ENCODE measurements around the gene FAM43B.

FAM43B gene

DNA sequence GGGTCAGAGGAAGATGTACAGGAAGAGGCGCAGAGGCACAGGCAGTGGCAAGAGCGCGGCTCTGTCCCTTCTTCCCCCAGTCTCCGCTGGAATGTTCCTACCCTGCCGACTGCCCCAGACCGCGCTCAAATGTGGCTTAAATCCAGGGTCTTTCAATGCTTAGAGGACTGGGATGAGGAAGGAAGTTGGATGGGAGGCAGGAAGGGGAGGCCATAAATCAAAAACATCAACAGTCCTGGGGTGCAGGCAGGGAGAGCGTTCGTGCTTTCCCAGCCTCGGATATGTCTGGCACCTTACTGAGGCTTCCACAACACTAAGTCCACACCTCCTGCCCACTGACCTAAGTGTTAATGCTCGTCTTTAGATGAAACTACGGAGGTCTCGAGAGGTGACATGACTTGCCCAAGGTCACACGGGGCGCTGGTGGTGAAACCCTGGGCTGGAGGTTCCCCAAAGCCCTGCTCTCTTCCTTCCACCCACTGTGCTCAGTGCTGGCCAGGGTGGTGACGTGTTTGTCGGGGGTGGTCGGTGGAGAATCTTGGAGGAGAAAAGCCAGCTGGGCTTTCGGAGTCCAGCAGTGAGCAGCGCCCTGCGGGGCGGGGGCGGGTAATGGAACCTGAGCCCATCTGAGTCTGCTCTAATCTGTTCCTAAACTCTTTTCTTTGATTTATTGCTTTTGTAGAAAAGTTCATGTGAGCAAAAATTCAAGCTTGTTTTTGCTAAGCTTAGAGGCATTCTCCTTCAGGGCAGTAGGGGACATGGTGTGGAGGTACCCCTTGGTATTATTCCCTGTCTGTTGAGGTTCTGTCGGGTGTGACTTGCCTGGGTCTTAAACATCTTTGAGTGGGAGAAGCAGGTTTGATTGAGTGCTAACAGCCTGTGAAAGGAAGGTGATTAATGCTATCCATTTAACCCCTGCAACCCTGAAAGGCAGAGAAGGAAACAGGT, 37.2 kb downstream of the FAM43B start:
- no peak for DNase-seq (ENCODE audit: low spot score)

DNA sequence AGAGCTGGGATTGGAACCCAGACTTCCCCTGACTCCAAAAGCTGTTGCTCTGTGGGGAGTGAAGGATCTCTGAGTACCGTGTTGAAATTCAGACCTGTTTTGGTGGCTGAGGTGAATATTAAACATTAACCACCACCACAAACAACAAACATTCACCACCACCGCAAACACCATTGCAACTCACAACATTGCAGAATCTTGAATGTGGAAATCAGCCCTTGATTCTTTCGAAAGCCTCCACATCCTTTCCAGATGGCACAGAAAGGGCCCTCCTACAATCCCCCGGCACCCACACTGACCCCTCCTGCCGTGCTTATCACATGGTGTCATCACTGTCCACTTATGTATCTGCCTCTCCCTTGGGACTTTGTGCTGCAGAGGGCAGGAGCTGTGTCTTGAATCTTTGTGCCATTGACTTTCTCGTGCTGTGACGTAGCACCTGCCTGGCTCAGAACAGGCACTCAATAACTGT, 38.0 kb downstream of the FAM43B start:
- DNase-seq (ENCODE audit: low spot score) = no peak

- DNase-seq (ENCODE audit: low spot score) = no peak
Measured at GRCh38 chr1:20593756-20594155, 41.4 kb downstream of the FAM43B start.

- DNase-seq (ENCODE audit: low spot score) = no peak
Measured at GRCh38 chr1:20594746-20595145, 42.4 kb downstream of the FAM43B start.

DNA sequence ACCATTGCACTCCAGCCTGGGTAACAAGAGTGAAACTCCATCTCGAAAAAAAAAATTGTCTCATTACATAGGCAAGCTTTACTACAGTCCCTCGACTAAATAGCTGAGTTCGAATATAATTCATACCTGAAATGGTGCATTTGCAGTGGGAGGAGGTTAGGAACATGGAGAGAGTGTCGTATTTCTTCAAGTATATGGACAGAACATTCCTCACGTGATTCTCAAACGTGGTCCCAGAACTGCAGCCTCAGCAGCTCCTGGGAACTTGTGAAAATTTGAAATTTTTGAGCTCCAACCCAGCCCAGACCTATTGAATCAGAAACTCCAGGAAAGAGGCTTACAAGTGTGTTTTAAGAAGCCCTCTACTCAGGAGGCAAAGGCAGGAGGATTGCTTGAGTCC, 43.7 kb downstream of the FAM43B start:
- no peak for DNase-seq (ENCODE audit: low spot score)

- DNase-seq (ENCODE audit: low spot score) = no peak
Measured at GRCh38 chr1:20597650-20598049, 45.3 kb downstream of the FAM43B start.

DNA sequence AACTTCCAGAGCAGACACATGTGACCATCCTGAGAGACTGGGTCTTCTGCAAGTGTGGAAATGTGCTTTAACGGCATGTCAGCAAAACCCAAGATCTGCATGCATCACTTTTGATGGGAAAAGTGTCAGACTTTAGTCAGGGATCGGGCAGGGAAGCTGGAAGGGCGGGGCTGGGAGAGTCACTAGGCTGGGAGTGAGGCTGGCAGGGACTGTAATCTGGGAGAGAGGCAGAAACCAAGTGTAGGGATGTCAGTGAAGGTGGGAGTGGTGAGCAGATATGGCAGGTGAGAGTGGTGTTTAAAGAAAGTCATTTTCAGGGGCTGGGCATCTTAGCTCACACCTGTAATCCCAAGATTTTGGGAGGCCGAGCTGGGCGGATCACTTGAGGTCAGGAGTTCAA, 47.8 kb downstream of the FAM43B start:
- no peak for DNase-seq (ENCODE audit: low spot score)

- no peak for DNase-seq (ENCODE audit: low spot score)
Measured at GRCh38 chr1:20601129-20601825, 48.9 kb downstream of the FAM43B start.

GRCh38 chr1:20602851-20603450, 50.6 kb downstream of the FAM43B start:
- no peak for DNase-seq (ENCODE audit: low spot score)

DNA sequence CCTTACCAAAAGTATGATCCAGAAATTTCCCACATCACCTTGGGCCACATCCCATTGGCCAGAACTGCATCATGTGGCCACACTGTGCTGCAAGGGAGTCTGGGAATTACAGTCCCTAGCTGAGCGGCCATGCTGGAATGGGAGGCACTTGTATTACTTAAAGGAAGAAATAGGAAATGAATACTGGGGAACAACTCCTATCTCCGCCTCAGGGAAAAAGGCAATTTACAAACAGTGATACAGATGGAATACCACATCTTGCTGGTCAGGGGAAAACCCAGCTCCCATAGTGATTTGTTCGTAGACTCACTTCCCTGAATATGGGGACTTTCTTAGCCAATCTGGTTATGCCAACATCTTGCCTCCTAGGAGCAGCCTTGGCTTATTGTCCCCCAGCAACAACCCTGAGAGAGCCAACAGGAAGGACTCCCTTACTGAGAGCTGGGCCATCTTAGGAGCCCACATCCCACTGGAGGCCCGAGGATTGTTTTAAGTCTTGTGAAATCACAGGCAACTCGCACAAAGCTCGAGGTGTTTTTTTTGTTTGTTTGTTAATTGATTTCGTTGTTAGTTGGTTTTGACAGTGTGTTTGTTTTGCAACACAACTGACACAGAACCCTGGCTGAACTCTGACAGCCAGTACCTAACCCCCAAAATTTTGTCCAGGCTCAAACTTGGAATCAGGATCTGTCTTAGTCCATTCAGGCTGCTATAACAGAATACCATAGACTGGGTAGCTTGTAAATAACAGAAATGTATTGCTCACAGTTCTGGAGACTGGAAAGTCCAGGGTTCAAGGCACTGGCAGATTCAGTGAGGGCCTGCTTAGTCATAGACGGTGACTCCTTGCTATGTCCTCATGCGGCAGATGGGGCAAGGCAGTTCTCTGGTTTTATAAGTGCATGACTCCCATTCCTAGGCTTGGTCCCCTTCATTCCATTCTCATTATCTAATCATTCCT, 51.4 kb downstream of the FAM43B start:
- DNase-seq (ENCODE audit: low spot score) = no peak

Data from cerebellar cortex (tissue), 1 donor.